HL-60 (cell line): ENCODE measurements around the gene LDLRAD3.

Source experiments
- TF ChIP-seq, protein P1 (sequence below): IDR thresholded peaks from one replicate; pipeline ENCODE4 v1.5.1; 2011; ENCODE audit warnings: low read length, control low read depth, inconsistent platforms; ENCODE audit not compliant: insufficient read depth
- TF ChIP-seq, protein P2 (sequence below): IDR thresholded peaks from 2 replicates; pipeline ENCODE4 v1.6.1; 2012; ENCODE audit warnings: low read depth; ENCODE audit not compliant: insufficient replicate concordance

DNA sequence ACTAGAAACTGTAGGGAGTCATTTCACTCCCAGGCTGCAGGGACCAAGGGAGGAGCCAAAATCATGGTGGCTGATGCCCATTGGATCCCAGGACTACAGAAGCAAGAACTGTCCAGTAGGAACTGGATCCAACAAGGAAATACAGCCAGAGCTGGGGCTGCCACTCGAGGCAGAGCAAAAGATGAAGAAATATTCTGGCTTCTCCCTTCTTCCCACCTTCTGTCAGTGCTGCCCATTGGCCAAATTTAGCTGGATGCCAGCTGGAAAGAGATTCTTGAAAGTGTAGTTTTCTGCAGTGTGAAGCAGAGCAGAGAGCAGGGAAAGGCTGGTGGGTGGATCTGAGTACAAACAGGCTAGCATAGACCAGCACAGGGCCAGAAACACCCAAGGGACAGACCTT is 299.8 kb downstream of the LDLRAD3 start:
- TF ChIP-seq, protein P1, sequence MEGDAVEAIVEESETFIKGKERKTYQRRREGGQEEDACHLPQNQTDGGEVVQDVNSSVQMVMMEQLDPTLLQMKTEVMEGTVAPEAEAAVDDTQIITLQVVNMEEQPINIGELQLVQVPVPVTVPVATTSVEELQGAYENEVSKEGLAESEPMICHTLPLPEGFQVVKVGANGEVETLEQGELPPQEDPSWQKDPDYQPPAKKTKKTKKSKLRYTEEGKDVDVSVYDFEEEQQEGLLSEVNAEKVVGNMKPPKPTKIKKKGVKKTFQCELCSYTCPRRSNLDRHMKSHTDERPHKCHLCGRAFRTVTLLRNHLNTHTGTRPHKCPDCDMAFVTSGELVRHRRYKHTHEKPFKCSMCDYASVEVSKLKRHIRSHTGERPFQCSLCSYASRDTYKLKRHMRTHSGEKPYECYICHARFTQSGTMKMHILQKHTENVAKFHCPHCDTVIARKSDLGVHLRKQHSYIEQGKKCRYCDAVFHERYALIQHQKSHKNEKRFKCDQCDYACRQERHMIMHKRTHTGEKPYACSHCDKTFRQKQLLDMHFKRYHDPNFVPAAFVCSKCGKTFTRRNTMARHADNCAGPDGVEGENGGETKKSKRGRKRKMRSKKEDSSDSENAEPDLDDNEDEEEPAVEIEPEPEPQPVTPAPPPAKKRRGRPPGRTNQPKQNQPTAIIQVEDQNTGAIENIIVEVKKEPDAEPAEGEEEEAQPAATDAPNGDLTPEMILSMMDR: no peak
- TF ChIP-seq, protein P2, sequence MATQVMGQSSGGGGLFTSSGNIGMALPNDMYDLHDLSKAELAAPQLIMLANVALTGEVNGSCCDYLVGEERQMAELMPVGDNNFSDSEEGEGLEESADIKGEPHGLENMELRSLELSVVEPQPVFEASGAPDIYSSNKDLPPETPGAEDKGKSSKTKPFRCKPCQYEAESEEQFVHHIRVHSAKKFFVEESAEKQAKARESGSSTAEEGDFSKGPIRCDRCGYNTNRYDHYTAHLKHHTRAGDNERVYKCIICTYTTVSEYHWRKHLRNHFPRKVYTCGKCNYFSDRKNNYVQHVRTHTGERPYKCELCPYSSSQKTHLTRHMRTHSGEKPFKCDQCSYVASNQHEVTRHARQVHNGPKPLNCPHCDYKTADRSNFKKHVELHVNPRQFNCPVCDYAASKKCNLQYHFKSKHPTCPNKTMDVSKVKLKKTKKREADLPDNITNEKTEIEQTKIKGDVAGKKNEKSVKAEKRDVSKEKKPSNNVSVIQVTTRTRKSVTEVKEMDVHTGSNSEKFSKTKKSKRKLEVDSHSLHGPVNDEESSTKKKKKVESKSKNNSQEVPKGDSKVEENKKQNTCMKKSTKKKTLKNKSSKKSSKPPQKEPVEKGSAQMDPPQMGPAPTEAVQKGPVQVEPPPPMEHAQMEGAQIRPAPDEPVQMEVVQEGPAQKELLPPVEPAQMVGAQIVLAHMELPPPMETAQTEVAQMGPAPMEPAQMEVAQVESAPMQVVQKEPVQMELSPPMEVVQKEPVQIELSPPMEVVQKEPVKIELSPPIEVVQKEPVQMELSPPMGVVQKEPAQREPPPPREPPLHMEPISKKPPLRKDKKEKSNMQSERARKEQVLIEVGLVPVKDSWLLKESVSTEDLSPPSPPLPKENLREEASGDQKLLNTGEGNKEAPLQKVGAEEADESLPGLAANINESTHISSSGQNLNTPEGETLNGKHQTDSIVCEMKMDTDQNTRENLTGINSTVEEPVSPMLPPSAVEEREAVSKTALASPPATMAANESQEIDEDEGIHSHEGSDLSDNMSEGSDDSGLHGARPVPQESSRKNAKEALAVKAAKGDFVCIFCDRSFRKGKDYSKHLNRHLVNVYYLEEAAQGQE: no peak
